ENCODE results near the gene TKFC.

- TF ChIP-seq CTCF (IDR thresholded peaks at IDR 0.05): no peak
- TF ChIP-seq POLR2A (IDR thresholded peaks at IDR 0.05): no peak
Observed at GRCh38 chr11:61368646-61369045, 35.6 kb downstream of the TKFC start.
